Mammary microvascular endothelial cell (primary cell): ENCODE measurements around the gene OR5M11. TPM values are rescaled to one million over a fixed set of nuclear protein-coding genes. Genes with fewer than 3 reads are reported as not detected.

ENCODE experiments used
- total RNA-seq: library from RNA; depleted of rRNA; stranded (reverse); fragments of >200 nt; gene quantifications from 2 replicates; pipeline ENCODE4 v1.2.3, GENCODE V29; 2015

Gene OR5M11
- not detected in 2 replicates for total RNA-seq

DNA sequence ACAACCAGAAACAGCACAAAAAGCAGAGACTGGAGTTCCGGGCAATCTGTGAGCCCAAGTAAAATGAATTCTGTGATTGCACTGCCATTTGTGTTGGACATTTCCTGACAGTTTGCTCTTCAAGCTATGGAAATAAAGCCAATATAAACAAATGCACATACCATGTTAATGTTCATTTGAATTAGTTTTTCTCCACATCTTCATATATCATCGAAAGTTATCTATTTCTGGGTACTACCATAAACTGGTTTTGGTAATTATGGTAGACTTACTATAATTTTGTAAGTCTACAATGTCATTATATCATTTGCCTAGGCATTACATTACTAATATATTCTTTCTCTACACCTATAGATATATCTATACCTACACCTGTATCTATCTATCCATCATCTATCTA, at the start of gene OR5M11:
Gene OR5M11 (minus strand): TSS at position 101 of the 400 bp plus-strand sequence. CDS start 0 bp downstream, at position 101.

GRCh38 chr11:56577621-56578020, 34.6 kb upstream of the OR5M11 start, which contains the start of gene OR5M10:
OR5M10 (minus strand) TSS chr11:56577721; CDS start chr11:56577721, 0 bp downstream.

Other genes starting within 250 kb of the OR5M11 start
- gene OR8K3, start 228.1 kb downstream of the OR5M11 start, total RNA-seq, result not detected in 2 replicates
- gene OR8K1, start 197.2 kb downstream of the OR5M11 start, total RNA-seq, result not detected in 2 replicates
- gene OR8J1, start 189.0 kb downstream of the OR5M11 start, total RNA-seq, result not detected in 2 replicates
- gene OR8U1, start 167.6 kb downstream of the OR5M11 start, total RNA-seq, result not detected in 2 replicates
- not detected in 2 replicates for gene OR5AL1, start 130.6 kb downstream of the OR5M11 start, total RNA-seq
- not detected in 2 replicates for gene OR5M3, start 69.9 kb downstream of the OR5M11 start, total RNA-seq
- not detected in 2 replicates for gene OR5M8, start 51.9 kb downstream of the OR5M11 start, total RNA-seq
- gene OR5M10, start 34.5 kb upstream of the OR5M11 start, total RNA-seq, result not detected in 2 replicates
- not detected in 2 replicates for gene OR5M1, start 71.6 kb upstream of the OR5M11 start, total RNA-seq
- gene OR5AP2, start 99.2 kb upstream of the OR5M11 start, total RNA-seq, result not detected in 2 replicates
- gene OR5AR1, start 120.4 kb upstream of the OR5M11 start, total RNA-seq, result not detected in 2 replicates
- gene OR9G1, start 155.8 kb upstream of the OR5M11 start, total RNA-seq, result not detected in 2 replicates
- not detected in 2 replicates for gene OR9G4, start 205.4 kb upstream of the OR5M11 start, total RNA-seq